ENCODE data around the gene PUS7. TPM values are rescaled to one million over a fixed set of nuclear protein-coding genes. Genes with fewer than 3 reads are reported as not detected.

Gene PUS7, protein sequence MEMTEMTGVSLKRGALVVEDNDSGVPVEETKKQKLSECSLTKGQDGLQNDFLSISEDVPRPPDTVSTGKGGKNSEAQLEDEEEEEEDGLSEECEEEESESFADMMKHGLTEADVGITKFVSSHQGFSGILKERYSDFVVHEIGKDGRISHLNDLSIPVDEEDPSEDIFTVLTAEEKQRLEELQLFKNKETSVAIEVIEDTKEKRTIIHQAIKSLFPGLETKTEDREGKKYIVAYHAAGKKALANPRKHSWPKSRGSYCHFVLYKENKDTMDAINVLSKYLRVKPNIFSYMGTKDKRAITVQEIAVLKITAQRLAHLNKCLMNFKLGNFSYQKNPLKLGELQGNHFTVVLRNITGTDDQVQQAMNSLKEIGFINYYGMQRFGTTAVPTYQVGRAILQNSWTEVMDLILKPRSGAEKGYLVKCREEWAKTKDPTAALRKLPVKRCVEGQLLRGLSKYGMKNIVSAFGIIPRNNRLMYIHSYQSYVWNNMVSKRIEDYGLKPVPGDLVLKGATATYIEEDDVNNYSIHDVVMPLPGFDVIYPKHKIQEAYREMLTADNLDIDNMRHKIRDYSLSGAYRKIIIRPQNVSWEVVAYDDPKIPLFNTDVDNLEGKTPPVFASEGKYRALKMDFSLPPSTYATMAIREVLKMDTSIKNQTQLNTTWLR
- total RNA-seq, result 10 to 100 TPM in 1 of 5 experiments, 1 to 10 TPM in 4; 4.2 to 16.5 (median 5.4) TPM
- polyA plus RNA-seq, result 1 to 10 TPM; 4.0 to 6.4 TPM
- total RNA-seq, result 6.2 reads per million, percentile 27 among the genes with 10 or more reads in this experiment

GRCh38 chr7:105521717-105522463, at the start of gene PUS7:
PUS7 (minus strand) TSS chr7:105522271; CDS start chr7:105508512, 13,759 bp downstream.
- Mint-ChIP-seq H3K9me3 (no peaks in the 10 kb centered on the region), H3K27me3 (peaks cover 0 to 3% (median 0%) of the 10 kb centered on the region in 5 donors), H3K27ac (peak within 1 kb of the TSS; percentile 74 to 96 (median 86)), H3K4me3 (peak within 1 kb of the TSS; percentile 92 to 99 (median 96)), H3K4me1 (peaks cover 0 to 24% (median 17%) of the 10 kb centered on the region in 7 donors), H3K36me3 (peaks cover 0 to 3% (median 0%) of the 10 kb centered on the region in 5 donors)
- Histone ChIP-seq H3K4me3 (ENCODE audit: low read length) (peak within 1 kb of the TSS; percentile 68), H3K4me1 (ENCODE audit: control insufficient read depth in 2 of 2, insufficient read depth in 2 of 2, low read length in 2 of 2) (peaks cover 5 to 8% of the 10 kb centered on the region in 2 donors), H3K27me3 (ENCODE audit: control insufficient read depth in 2 of 2, insufficient read depth in 2 of 2, low read length in 2 of 2) (no peaks in the 10 kb centered on the region), H3K9me3 (ENCODE audit: control insufficient read depth in 2 of 3, low read length in 3 of 3) (no peaks in the 10 kb centered on the region), H3K36me3 (ENCODE audit: control insufficient read depth in 2 of 3, insufficient read depth in 3 of 3, low read length in 3 of 3) (no peaks in the 10 kb centered on the region), H3K27ac (ENCODE audit: low read depth, low read length) (peak within 1 kb of the TSS; percentile 70)
- ChIA-PET POLR2A (no interaction called here), CTCF (no interaction called here)
- ATAC-seq (peak; percentile 97), DNase-seq (peak; percentile 53 to 81 (median 67))
- intact Hi-C loops (cut with micrococcal nuclease), result loop anchor here (1.0 to 5.0 kb wide), 4 partner anchors 10 to 763 kb away; partner anchors contain the start of gene RINT1 (in 2 of the 2)

GRCh38 chr7:105567821-105568220, 45.8 kb upstream of the PUS7 start:
- ChIA-PET CTCF (no interaction called here), POLR2A (no interaction called here)
- ATAC-seq (no peak), DNase-seq (no peak)
- Histone ChIP-seq H3K27ac (ENCODE audit: low read depth, low read length) (no peak overlapping the region), H3K4me1 (ENCODE audit: control insufficient read depth in 2 of 2, insufficient read depth in 2 of 2, low read length in 2 of 2) (no peaks in the 10 kb centered on the region), H3K4me3 (ENCODE audit: low read length) (no peak overlapping the region), H3K27me3 (ENCODE audit: control insufficient read depth in 2 of 2, insufficient read depth in 2 of 2, low read length in 2 of 2) (no peaks in the 10 kb centered on the region), H3K9me3 (ENCODE audit: control insufficient read depth in 2 of 3, low read length in 3 of 3) (no peaks in the 10 kb centered on the region), H3K36me3 (ENCODE audit: control insufficient read depth in 2 of 3, insufficient read depth in 3 of 3, low read length in 3 of 3) (peaks cover 5 to 50% (median 11%) of the 10 kb centered on the region in 3 experiments)
- H3K4me1 Mint-ChIP-seq, result no peaks in the 10 kb centered on the region
- H3K27me3 Mint-ChIP-seq, result no peaks in the 10 kb centered on the region
- H3K9me3 Mint-ChIP-seq, result peaks cover 0 to 2% (median 0%) of the 10 kb centered on the region in 11 donors
- peaks cover 5 to 37% (median 17%) of the 10 kb centered on the region in 5 donors for H3K36me3 Mint-ChIP-seq
- H3K27ac Mint-ChIP-seq, result no peak overlapping the region
- H3K4me3 Mint-ChIP-seq, result no peak overlapping the region
- intact Hi-C loops (cut with micrococcal nuclease), result no loop called here

GRCh38 chr7:105567024-105567423, 45.0 kb upstream of the PUS7 start:
- ChIA-PET POLR2A (interaction anchor here (0.7 kb wide), 1 partner anchor 8 kb away, joined by 3 read pairs; no protein-coding TSS in a partner anchor), CTCF (interaction anchor here (0.6 to 0.7 kb wide), 2 partner anchors 600 to 1245 kb away, joined by 3 to 5 read pairs; no protein-coding TSS in a partner anchor)
- H3K27me3 ChIP-seq (ENCODE audit: control insufficient read depth in 2 of 2, insufficient read depth in 2 of 2, low read length in 2 of 2), result no peaks in the 10 kb centered on the region
- H3K9me3 ChIP-seq (ENCODE audit: control insufficient read depth in 2 of 3, low read length in 3 of 3), result no peaks in the 10 kb centered on the region
- H3K36me3 ChIP-seq (ENCODE audit: control insufficient read depth in 2 of 3, insufficient read depth in 3 of 3, low read length in 3 of 3), result peaks cover 5 to 56% (median 11%) of the 10 kb centered on the region in 3 experiments
- peaks cover 0 to 2% (median 0%) of the 10 kb centered on the region in 11 donors for H3K9me3 Mint-ChIP-seq
- no peak overlapping the region for H3K4me3 ChIP-seq (ENCODE audit: low read length)
- intact Hi-C loops (cut with micrococcal nuclease), result no loop called here
- no peak overlapping the region for H3K27ac ChIP-seq (ENCODE audit: low read depth, low read length)
- H3K27me3 Mint-ChIP-seq, result no peaks in the 10 kb centered on the region
- H3K27ac Mint-ChIP-seq, result no peak overlapping the region
- no peak overlapping the region for H3K4me3 Mint-ChIP-seq
- ATAC-seq (no peak), DNase-seq (no peak)
- H3K4me1 ChIP-seq (ENCODE audit: control insufficient read depth in 2 of 2, insufficient read depth in 2 of 2, low read length in 2 of 2), result no peaks in the 10 kb centered on the region
- H3K4me1 Mint-ChIP-seq, result no peaks in the 10 kb centered on the region
- H3K36me3 Mint-ChIP-seq, result peaks cover 5 to 45% (median 16%) of the 10 kb centered on the region in 5 donors

DNA sequence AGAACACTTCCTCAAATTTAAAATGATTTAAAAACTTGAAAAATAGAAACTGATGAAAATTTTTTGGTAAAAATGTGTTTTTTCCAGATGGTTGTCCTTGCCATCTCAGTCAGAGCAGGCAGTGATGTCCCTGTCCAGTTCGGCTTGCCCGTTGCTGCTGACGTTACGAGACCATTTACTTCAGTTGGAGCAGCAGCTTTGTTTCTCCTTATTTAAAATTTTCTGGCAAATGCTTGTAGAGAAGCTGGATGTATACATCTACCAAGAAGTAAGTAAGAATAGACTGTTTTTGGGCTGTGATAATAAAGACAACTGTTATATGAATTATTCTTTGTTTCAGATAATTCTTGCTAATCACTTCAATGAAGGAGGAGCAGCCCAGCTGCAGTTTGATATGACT, 43.1 kb upstream of the PUS7 start:
- no peak for DNase-seq
- H3K36me3 ChIP-seq (ENCODE audit: control insufficient read depth in 2 of 3, insufficient read depth in 3 of 3, low read length in 3 of 3), result peaks cover 5 to 64% (median 11%) of the 10 kb centered on the region in 3 experiments
- no peaks in the 10 kb centered on the region for H3K9me3 ChIP-seq (ENCODE audit: control insufficient read depth in 2 of 3, low read length in 3 of 3)
- CTCF ChIA-PET, result interaction anchor here (0.7 kb wide), 1 partner anchor 12 kb away, joined by 3 read pairs; no protein-coding TSS in a partner anchor
- H3K27me3 ChIP-seq (ENCODE audit: control insufficient read depth in 2 of 2, insufficient read depth in 2 of 2, low read length in 2 of 2), result no peaks in the 10 kb centered on the region
- Mint-ChIP-seq H3K4me1 (no peaks in the 10 kb centered on the region), H3K27me3 (no peaks in the 10 kb centered on the region), H3K9me3 (peaks cover 0 to 2% (median 0%) of the 10 kb centered on the region in 11 donors), H3K4me3 (no peak overlapping the region), H3K27ac (no peak overlapping the region), H3K36me3 (peaks cover 5 to 49% (median 17%) of the 10 kb centered on the region in 5 donors)
- ATAC-seq, result no peak
- intact Hi-C loops (cut with micrococcal nuclease), result no loop called here
- no peaks in the 10 kb centered on the region for H3K4me1 ChIP-seq (ENCODE audit: control insufficient read depth in 2 of 2, insufficient read depth in 2 of 2, low read length in 2 of 2)
- no peak overlapping the region for H3K27ac ChIP-seq (ENCODE audit: low read depth, low read length)
- no peak overlapping the region for H3K4me3 ChIP-seq (ENCODE audit: low read length)
- POLR2A ChIA-PET, result interaction anchor here (0.7 to 0.9 kb wide), 2 partner anchors 17 to 1343 kb away, joined by 3 to 4 read pairs; no protein-coding TSS in a partner anchor

GRCh38 chr7:105559926-105560325, 37.9 kb upstream of the PUS7 start:
- Histone ChIP-seq H3K4me1 (ENCODE audit: control insufficient read depth in 2 of 2, insufficient read depth in 2 of 2, low read length in 2 of 2) (no peaks in the 10 kb centered on the region), H3K4me3 (ENCODE audit: low read length) (no peak overlapping the region), H3K27me3 (ENCODE audit: control insufficient read depth in 2 of 2, insufficient read depth in 2 of 2, low read length in 2 of 2) (no peaks in the 10 kb centered on the region), H3K27ac (ENCODE audit: low read depth, low read length) (no peak overlapping the region), H3K36me3 (ENCODE audit: control insufficient read depth in 2 of 3, insufficient read depth in 3 of 3, low read length in 3 of 3) (peaks cover 2 to 63% (median 6%) of the 10 kb centered on the region in 3 experiments), H3K9me3 (ENCODE audit: control insufficient read depth in 2 of 3, low read length in 3 of 3) (no peaks in the 10 kb centered on the region)
- Mint-ChIP-seq H3K36me3 (peaks cover 0 to 41% (median 17%) of the 10 kb centered on the region in 5 donors), H3K27ac (peak overlapping the region in 5 of 9 donors; percentile 19 to 84 (median 60)), H3K4me1 (no peaks in the 10 kb centered on the region), H3K27me3 (no peaks in the 10 kb centered on the region), H3K9me3 (peaks cover 0 to 2% (median 0%) of the 10 kb centered on the region in 11 donors), H3K4me3 (no peak overlapping the region)
- ChIA-PET CTCF (no interaction called here), POLR2A (no interaction called here)
- no peak for ATAC-seq
- DNase-seq, result no peak
- intact Hi-C loops (cut with micrococcal nuclease), result no loop called here

DNA sequence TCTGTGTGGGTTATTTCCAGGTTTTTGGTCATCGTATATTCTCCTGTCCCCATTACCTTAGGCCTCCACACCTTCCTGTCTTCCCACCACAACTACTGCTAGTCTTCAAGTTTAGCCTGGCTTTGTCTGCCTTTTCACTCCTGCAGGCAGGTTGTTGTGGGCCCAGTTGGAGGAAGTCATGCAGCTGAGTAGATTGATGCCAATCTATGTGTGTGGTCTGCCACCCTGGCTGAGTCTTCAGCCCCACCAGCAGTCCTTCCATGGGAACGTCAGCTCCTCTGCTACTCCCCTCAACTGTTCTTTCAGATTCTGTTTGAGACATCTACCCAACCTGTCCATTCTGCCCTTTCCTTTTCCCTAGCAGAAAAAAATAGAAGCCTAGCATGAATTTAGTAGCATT, 16.3 kb upstream of the PUS7 start:
- Mint-ChIP-seq H3K27ac (peak overlapping the region in 2 of 9 donors; percentile 19 to 25), H3K4me1 (peaks cover 12 to 39% (median 24%) of the 10 kb centered on the region in 7 donors), H3K36me3 (peaks cover 12 to 26% (median 18%) of the 10 kb centered on the region in 5 donors), H3K27me3 (no peaks in the 10 kb centered on the region), H3K9me3 (no peaks in the 10 kb centered on the region), H3K4me3 (no peak overlapping the region)
- ChIA-PET POLR2A (no interaction called here), CTCF (interaction anchor here (0.6 kb wide), 1 partner anchor 98 kb away, joined by 3 read pairs; no protein-coding TSS in a partner anchor)
- H3K4me3 ChIP-seq (ENCODE audit: low read length), result no peak overlapping the region
- intact Hi-C loops (cut with micrococcal nuclease), result no loop called here
- H3K27ac ChIP-seq (ENCODE audit: low read depth, low read length), result no peak overlapping the region
- ATAC-seq (peak; percentile 38), DNase-seq (no peak)
- no peaks in the 10 kb centered on the region for H3K9me3 ChIP-seq (ENCODE audit: control insufficient read depth in 2 of 3, low read length in 3 of 3)
- no peaks in the 10 kb centered on the region for H3K27me3 ChIP-seq (ENCODE audit: control insufficient read depth in 2 of 2, insufficient read depth in 2 of 2, low read length in 2 of 2)
- H3K4me1 ChIP-seq (ENCODE audit: control insufficient read depth in 2 of 2, insufficient read depth in 2 of 2, low read length in 2 of 2), result peaks cover 4 to 10% of the 10 kb centered on the region in 2 donors
- peaks cover 5 to 61% (median 6%) of the 10 kb centered on the region in 3 experiments for H3K36me3 ChIP-seq (ENCODE audit: control insufficient read depth in 2 of 3, insufficient read depth in 3 of 3, low read length in 3 of 3)
